ENCODE results near the gene ZNF665.
"Not testable (repeated sequence)": the region's sequence is repeated elsewhere in the genome, so short reads cannot be mapped to it uniquely, and the experiment has no call there.

Gene ZNF665

DNA sequence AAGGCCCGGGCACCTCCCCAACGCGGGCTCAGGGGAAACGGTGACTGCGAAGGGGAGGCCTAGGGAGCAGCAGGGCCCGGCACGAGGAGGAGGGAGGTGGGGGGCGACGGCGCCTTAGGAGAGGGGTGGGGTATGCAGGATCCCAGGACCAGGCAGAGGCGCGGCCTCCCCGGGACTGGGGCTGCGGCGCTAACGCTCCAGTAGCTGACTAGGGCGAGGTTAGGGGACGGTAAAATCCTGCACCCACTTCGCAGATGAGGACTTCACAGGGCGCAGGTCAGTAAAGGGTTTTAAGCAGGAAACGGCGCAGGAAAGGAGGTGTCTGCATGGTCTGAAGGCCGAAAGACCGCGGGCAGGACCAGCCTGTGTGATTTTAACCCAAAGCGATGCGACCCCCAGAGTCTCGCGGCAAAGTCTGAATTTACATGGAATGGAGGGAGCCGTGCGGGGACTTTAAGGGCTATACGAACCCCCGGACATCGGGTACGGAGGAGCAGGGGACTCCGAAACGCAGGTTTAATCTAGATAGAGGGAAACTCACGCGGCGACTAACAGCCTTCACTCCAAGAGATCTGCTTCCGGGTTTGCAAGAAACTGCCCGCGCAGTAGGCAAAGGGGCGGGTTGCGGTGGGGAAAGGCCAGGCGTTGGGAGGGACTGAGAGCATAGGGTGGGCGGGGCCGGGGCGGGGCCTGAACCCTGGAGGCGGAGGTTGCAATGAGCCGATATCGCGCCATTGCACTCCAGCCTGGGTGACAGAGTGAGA, at the start of gene ZNF665:
Gene ZNF665 (minus strand): TSS at position 588 of the 764 bp plus-strand sequence. CDS start 10,460 bp downstream, outside the sequence.
- DNase-seq = peak; percentile 92

GRCh38 chr19:53237114-53237777, 44.1 kb upstream of the ZNF665 start:
- DNase-seq = no peak

GRCh38 chr19:53224606-53225005, 31.4 kb upstream of the ZNF665 start:
- DNase-seq = no peak

DNA sequence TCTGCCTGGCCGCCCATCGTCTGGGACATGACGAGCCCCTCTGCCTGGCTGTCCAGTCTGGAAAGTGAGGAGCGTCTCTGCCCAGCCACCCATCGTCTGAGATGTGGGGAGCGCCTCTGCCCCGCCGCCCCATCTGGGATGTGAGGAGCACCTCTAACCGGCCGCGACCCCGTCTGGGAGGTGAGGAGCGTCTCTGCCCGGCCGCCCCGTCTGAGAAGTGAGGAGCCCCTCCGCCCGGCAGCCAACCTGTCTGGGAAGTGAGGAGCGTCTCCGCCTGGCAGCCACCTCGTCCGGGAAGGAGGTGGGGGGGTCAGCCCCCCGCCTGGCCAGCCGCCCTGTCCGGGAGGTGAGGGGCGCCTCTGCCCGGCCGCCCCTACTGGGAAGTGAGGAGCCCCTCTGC, 29.6 kb upstream of the ZNF665 start:
- DNase-seq = not testable (repeated sequence)

DNA sequence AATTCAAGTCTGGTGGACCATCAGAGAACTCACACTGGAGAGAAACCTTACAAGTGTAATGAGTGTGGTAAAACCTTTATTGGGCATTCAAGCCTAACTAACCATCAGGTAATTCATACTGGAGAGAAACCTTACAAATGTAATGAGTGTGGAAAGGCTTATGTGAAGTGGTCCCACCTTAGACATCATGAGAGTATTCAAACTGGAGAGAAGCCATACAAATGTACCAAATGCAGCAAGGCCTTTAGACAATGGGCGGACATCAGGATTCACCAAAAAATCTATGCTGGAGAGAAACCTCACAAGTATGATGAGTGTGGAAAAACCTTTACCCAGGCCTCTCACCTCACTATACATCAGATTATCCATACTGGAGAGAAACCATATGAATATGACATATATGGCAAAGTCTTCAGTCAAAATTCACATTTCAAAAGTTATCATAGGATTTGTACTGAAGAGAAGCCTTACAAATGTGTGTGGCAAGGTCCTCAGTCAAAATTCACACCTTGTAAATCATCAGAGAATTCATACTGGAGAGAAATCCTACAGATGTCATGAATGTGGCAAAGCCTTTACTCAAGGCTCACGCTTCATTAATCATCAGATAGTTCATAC, 19.7 kb upstream of the ZNF665 start:
- no peak for DNase-seq

DNA sequence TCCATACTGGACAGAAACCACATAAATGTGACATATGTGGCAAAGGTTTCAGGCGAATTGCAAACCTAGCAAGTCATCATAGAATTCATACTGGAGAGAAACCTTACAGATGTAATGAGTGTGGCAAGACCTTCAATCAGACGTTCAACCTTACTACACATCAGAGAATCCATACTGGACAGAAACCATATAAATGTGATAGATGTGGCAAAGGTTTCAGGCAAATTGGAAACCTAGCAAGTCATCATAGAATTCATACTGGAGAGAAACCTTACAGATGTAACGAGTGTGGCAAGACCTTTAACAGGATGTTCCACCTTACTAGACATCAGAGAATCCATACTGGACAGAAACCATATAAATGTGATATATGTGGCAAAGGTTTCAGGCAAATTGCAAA, 18.4 kb upstream of the ZNF665 start:
- DNase-seq = not testable (repeated sequence)

DNA sequence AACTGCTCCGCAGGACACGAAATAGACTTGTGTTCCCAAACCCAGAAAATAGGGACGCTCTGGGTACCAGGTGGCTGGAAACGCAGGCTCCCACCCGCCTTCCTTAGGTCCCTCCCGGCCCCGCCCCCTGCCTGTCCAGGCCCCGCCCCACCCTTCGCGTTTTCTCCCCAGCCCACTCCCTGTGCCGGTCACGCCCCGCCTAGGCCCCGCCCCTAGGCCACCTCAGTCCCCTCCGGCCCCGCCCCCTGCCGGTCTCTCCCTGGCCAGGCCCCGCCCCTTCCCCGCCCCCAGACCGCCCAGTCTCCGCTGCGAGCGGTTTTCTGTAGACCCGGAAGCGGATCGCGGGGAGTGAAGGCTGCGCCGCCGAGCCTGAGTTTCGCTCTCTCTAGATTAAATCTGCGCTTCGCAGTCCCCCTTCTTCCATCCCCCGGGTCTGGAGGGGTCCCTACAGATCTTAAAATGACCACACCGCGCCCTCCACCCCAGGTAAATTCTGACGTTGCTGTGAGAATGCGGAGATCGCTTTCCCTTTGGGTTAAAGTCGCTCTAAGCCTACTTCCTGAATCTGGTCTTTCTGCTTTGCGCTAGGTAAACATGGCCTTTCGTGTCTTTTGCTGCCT, 3.7 kb upstream of the ZNF665 start:
- peak; percentile 92 for DNase-seq

DNA sequence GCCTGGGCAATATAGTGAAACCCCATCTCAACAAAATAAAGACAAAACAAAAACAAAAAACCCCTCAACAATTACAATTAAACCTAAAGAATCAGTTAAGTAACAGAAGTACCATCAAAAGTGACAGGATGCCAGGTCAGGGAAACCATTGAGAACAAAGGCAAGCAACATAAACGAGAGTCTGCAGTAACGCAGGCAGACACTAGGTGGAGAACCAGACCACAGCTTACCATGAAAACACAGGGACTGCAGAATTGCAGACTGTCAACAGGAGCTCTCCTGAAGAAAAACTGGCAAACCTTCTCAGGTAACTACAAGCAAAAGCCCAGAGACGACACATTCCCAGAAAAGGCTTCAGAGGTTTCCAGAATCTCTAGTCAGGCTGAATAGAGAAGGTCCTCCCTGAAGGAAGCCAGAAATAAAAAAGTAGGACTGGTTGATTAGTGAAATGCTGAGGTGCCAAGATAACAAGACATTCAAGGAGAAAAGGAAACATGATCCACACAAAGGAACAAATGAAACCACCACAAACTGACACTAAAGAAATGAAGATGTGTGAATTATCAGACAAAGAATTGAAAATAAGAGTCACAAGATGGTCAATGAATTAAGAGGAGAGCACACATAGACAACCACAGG, 2.2 kb upstream of the ZNF665 start:
- peak; percentile 83 for DNase-seq

GRCh38 chr19:53193535-53194222, 521 bp upstream of the ZNF665 start:
- DNase-seq = no peak

GRCh38 chr19:53190253-53190652, 2.9 kb downstream of the ZNF665 start:
- DNase-seq = no peak

- not testable (repeated sequence) for DNase-seq
Observed at GRCh38 chr19:53189691-53190198, 3.4 kb downstream of the ZNF665 start.

DNA sequence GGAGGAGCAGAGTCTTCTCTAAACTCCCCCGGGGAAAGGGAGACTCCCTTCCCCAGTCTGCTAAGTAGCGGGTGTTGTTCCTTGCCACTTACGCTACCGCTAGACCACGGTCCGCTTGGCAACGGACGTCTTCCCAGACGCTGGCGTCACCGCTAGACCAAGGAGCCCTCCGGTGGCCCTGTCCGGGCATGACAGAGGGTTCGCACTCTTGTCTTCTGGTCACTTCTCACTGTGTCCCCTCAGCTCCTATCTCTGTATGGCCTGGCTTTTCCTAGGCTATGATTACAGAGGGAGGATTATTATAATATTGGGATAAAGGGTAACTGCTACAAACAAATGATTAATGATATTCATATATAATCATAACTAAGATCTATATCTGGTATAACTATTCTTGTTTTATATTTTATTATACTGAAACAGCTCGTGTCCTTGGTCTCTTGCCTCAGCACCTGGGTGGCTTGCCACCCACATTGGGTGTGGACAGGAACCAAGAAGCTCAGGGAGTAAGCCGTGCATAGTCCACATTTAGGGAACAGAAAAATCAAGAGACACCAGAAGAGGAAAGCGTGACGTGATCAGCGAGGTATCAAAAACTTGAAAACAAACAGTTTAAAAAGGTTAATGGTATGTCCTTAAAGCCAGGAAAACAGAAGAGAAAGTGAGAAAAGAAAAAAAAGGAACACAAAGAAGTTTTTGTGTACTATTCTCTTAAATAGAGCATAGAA, 7.8 kb downstream of the ZNF665 start:
- DNase-seq = peak; percentile 13

DNA sequence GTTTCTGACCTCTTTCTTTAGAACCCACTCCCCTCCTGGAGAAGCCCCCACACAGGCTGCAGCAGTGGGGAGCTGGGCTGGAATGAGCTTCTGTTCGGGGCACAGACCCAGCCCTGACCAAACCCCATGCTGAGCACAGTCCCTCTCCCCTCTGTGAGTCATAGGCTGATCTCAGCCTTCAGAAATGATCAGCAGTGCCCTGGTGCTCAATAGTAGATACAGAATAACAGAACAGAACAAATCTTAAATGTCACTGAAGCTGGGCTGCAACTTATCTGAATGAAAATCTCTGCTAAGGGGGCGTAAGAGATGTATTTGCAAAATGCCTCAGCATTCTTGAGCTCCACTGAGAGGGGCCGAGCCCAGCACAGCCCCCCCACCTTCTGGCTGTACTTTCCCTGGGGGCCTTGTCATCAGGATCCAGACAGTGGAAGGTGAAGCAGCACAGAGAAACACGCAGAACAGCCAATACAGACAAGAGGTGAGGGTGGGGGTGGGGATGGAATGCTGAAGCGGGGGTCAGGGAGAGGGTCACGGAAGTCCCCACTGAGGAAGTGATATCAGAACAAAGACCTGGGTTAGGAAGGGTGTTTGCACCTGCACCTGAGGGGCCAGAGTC, 9.9 kb downstream of the ZNF665 start:
- DNase-seq = no peak

DNA sequence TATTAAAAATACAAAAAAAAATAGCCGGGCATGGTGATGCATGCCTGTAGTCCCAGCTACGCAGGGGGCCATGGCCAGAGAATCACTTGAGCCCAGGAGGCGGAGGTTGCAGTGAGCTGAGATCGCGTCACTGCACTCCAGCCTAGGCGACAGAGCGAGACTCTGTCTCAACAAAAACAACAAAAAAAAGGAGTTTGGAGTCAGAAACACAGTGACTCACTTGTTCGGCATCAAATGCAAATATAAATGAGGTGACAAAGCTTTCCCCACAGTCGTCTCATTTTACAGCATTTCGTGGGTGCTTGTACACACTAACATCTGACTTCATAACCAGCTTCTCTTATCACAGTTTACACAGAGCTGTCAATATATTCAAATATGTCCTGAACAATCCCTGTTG, 11.0 kb downstream of the ZNF665 start:
- no peak for DNase-seq

- no peak for DNase-seq
Observed at GRCh38 chr19:53177986-53178385, 15.2 kb downstream of the ZNF665 start.

GRCh38 chr19:53172889-53173288, 20.3 kb downstream of the ZNF665 start:
- DNase-seq = no peak

DNA sequence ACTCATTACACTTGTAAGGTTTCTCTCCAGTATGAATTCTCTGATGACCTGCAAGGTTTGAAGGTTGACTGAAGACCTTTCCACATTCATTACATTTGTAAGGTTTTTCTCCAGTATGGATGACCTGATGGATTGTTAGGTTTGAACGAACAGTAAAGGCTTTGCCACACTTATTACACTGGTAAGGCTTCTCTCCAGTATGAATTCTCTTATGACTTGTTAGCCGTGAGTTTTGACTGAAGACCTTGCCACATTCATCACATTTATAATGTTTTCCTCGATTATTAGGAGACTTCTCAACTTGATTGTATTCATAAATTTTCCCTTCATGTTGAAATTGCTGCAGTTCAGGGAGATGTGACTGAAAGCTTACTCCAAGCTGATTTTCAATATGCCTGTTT, 27.5 kb downstream of the ZNF665 start:
- no peak for DNase-seq

GRCh38 chr19:53161123-53161522, 32.0 kb downstream of the ZNF665 start:
- peak; percentile 51 for DNase-seq

- no peak for DNase-seq
Observed at GRCh38 chr19:53160350-53160749, 32.8 kb downstream of the ZNF665 start.

- peak; percentile 41 for DNase-seq
Observed at GRCh38 chr19:53158119-53158656, 35.0 kb downstream of the ZNF665 start.

DNA sequence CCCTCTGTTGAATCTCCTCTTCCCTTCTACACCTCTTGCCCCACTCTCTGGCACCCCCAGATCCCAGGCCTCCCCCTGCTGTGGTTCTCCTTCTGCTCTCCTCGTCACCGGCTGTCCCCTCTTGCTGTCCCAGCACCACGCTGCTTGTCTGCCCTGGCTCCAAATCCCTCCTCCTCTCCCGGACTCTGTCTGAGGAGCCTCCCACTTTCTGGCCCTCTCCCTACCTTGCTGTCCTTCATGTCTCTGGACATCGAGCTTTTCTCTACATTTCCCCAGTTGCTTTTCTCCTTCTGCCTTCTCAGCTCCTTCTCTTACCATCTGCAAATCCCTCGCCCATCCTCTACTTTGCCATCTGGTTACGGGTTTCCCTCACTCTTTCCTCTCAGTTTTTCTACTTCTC, 35.5 kb downstream of the ZNF665 start:
- no peak for DNase-seq

Measured in hematopoietic multipotent progenitor cell treated with erythropoietin and hydrocortisone succinate and interleukin-3 and kit ligand, for 4 days (in vitro differentiated cells).